CD14-positive monocyte (primary cell): Measurements from ENCODE around the gene PRKCA. TPM values are rescaled to one million over a fixed set of nuclear protein-coding genes. Genes with fewer than 3 reads are reported as not detected.

Experiments
- DNase-seq, 3 donors: peaks; one replicate each; pipeline ENCODE4 v3.0.0-alpha.2; 2011 to 2022
- H2AFZ ChIP-seq: 2 replicates; pipeline ENCODE4 v1.6.0; 2012; ENCODE audit warnings: mild to moderate bottlenecking, low read depth, low read length, inconsistent platforms; ENCODE audit not compliant: insufficient read depth, poor library complexity, severe bottlenecking
- H3K27ac ChIP-seq, 2 donors: 1 replicate in 1 of 2; 2 replicates in 1 of 2; pipeline ENCODE4 v1.5.1; 2012 to 2013; ENCODE audit warnings: low read length in 2 of 2, control low read depth in 1 of 2, inconsistent platforms in 1 of 2, low read depth in 1 of 2, mild to moderate bottlenecking in 1 of 2
- H3K27me3 ChIP-seq, 2 donors: one replicate each; pipeline versions ENCODE4 v1.6.0 to v1.6.1; 2011 to 2013; ENCODE audit warnings: low read length in 2 of 2; ENCODE audit not compliant: control insufficient read depth in 2 of 2, insufficient read depth in 2 of 2
- H3K36me3 ChIP-seq, 2 donors: replicated peaks in 1 of 2; 1 replicate in 1 of 2; 2 replicates in 1 of 2; pipeline versions ENCODE4 v1.5.1 to v1.6.1; 2012 to 2013; ENCODE audit warnings: low read length in 2 of 2, control low read depth in 1 of 2, inconsistent platforms in 1 of 2, mild to moderate bottlenecking in 1 of 2; ENCODE audit not compliant: insufficient read depth in 2 of 2, control insufficient read depth in 1 of 2
- H3K4me1 ChIP-seq, 2 donors: 1 replicate in 1 of 2; 2 replicates in 1 of 2; pipeline versions ENCODE4 v1.5.1 to v1.6.1; 2012 to 2013; ENCODE audit warnings: low read length in 2 of 2, control low read depth in 1 of 2, inconsistent platforms in 1 of 2, mild to moderate bottlenecking in 1 of 2, moderate library complexity in 1 of 2; ENCODE audit not compliant: insufficient read depth in 2 of 2, control insufficient read depth in 1 of 2
- H3K4me2 ChIP-seq: replicated peaks from 2 replicates; pipeline ENCODE3; 2012; ENCODE audit warnings: low read length, moderate library complexity, mild to moderate bottlenecking; ENCODE audit not compliant: poor library complexity, severe bottlenecking; ENCODE audit errors: extremely low read depth
- H3K4me3 ChIP-seq, 3 experiments: fragments of 200-600 bp in 1 of 3; sonication (generic) in 1 of 3; replicated peaks in 1 of 3; 1 replicate in 2 of 3; 2 replicates in 1 of 3; pipeline ENCODE4 v1.5.1; 2011 to 2013; ENCODE audit warnings: low read length in 3 of 3, mild to moderate bottlenecking in 3 of 3, control low read depth in 2 of 3, low read depth in 2 of 3, inconsistent platforms in 1 of 3, moderate library complexity in 1 of 3
- H3K79me2 ChIP-seq: 2 replicates; pipeline ENCODE4 v1.6.0; 2012; ENCODE audit warnings: mild to moderate bottlenecking, control low read depth, inconsistent platforms, low read length, moderate library complexity; ENCODE audit not compliant: insufficient read depth
- H3K9ac ChIP-seq: 2 replicates; pipeline ENCODE4 v1.6.0; 2017; ENCODE audit warnings: low read length, mild to moderate bottlenecking; ENCODE audit not compliant: insufficient read depth, poor library complexity, severe bottlenecking
- H3K9me3 ChIP-seq, 2 donors: replicated peaks in 1 of 2; 1 replicate in 1 of 2; 2 replicates in 1 of 2; pipeline versions ENCODE4 v1.5.1 to v1.6.1; 2012 to 2013; ENCODE audit warnings: low read length in 2 of 2, control low read depth in 1 of 2; ENCODE audit not compliant: control insufficient read depth in 1 of 2, insufficient read depth in 1 of 2
- H4K20me1 ChIP-seq: 2 replicates; pipeline ENCODE4 v1.6.0; 2012; ENCODE audit warnings: mild to moderate bottlenecking, low read length, control low read depth, moderate library complexity; ENCODE audit not compliant: insufficient read depth
- H3K27ac Mint-ChIP-seq, 7 donors: one replicate each; pipeline ENCODE4 v1.8.0; 2020; ENCODE audit warnings: mild to moderate bottlenecking in 7 of 7, mixed read lengths in 7 of 7, moderate library complexity in 6 of 7, inconsistent platforms in 2 of 7
- H3K27me3 Mint-ChIP-seq, 3 donors: one replicate each; pipeline ENCODE4 v1.8.0; 2021 to 2022; ENCODE audit warnings: low read depth in 3 of 3, mild to moderate bottlenecking in 3 of 3, mixed read lengths in 3 of 3, moderate library complexity in 3 of 3, inconsistent platforms in 1 of 3
- H3K36me3 Mint-ChIP-seq, 2 donors: one replicate each; pipeline ENCODE4 v1.8.0; 2020; ENCODE audit warnings: mixed read lengths in 2 of 2, inconsistent platforms in 1 of 2, mild to moderate bottlenecking in 1 of 2
- H3K4me1 Mint-ChIP-seq: one replicate; pipeline ENCODE4 v1.8.0; 2020; ENCODE audit warnings: mild to moderate bottlenecking, mixed read lengths
- H3K4me3 Mint-ChIP-seq, 2 donors: one replicate each; pipeline ENCODE4 v1.8.0; 2020; ENCODE audit warnings: mild to moderate bottlenecking in 2 of 2, mixed read lengths in 2 of 2, moderate library complexity in 1 of 2
- H3K9me3 Mint-ChIP-seq, 7 donors: one replicate each; pipeline ENCODE4 v1.8.0; 2020 to 2022; ENCODE audit warnings: mixed read lengths in 7 of 7, mild to moderate bottlenecking in 6 of 7, moderate library complexity in 6 of 7, inconsistent platforms in 2 of 7
- WGBS: methylation state at CpG from one replicate; pipeline ENCODE4 v1.1.5; 2013; ENCODE audit warnings: missing lambda C conversion rate; ENCODE audit not compliant: insufficient coverage; 5-methylcytosine and 5-hydroxymethylcytosine counted together
- intact Hi-C, 2 donors: fragments of 100-400 bp; cut with micrococcal nuclease; formaldehyde crosslinking; loops; one replicate each; pipeline versions ENCODE4 v1.15.0 to v1.15.1; 2023
- polyA plus RNA-seq, 3 donors: library from polyadenylated mRNA; depleted of rRNA in 1 of 3; unstranded in 2 of 3; stranded (reverse) in 1 of 3; fragments of 300-500 nt in 2 of 3; fragments of >200 nt in 1 of 3; fragmentation: Illumina TruSeq in 2 of 3; gene quantifications; 1 replicate in 2 of 3; 2 replicates in 1 of 3; pipeline ENCODE4 v1.2.3, GENCODE V29; 2012 to 2021
- TF ChIP-seq, protein P1 (sequence below): fragments of 200-600 bp; IDR thresholded peaks from one replicate; pipeline ENCODE4 v1.8.0; 2022; ENCODE audit warnings: antibody characterized with exemption, mild to moderate bottlenecking

PRKCA gene
- polyA plus RNA-seq, 3 donors = 0.22 to 7.1 (median 0.30) TPM

- peaks cover 8 to 24% of the 10 kb centered on the region in 2 donors for H3K36me3 Mint-ChIP-seq
- peak overlapping the region; percentile 83 to 96 (median 90) for H3K27ac Mint-ChIP-seq
- H3K27me3 Mint-ChIP-seq = no peaks in the 10 kb centered on the region
- Histone ChIP-seq H3K9ac (peak overlapping the region; percentile 23), H3K27me3 (no peaks in the 10 kb centered on the region), H3K4me2 (peak overlapping the region; percentile 56), H3K79me2 (peaks cover 61% of the 10 kb centered on the region), H3K4me3 (peak overlapping the region; percentile 36 to 72 (median 38)), H4K20me1 (no peaks in the 10 kb centered on the region), H2AFZ (peak overlapping the region; percentile 13), H3K4me1 (peaks cover 49 to 54% of the 10 kb centered on the region in 2 donors), H3K9me3 (peaks cover 0 to 3% of the 10 kb centered on the region in 2 donors), H3K36me3 (no peaks in the 10 kb centered on the region), H3K27ac (peak overlapping the region; percentile 53 to 74)
- intact Hi-C loops = loop anchor here in 1 of 2 donors (10.0 kb wide), 1 partner anchor 136 kb away; the partner anchor contains the start of gene PRKCA
- peaks cover 35% of the 10 kb centered on the region for H3K4me1 Mint-ChIP-seq
- peak in 2 of 3 donors; percentile 63 to 64 for DNase-seq
- peak overlapping the region; percentile 75 to 86 for H3K4me3 Mint-ChIP-seq
- H3K9me3 Mint-ChIP-seq = peaks cover 4 to 13% (median 9%) of the 10 kb centered on the region in 7 donors
- WGBS = 3% methylated on average over 5 of the region's 11 CpGs
- TF ChIP-seq, protein P1, sequence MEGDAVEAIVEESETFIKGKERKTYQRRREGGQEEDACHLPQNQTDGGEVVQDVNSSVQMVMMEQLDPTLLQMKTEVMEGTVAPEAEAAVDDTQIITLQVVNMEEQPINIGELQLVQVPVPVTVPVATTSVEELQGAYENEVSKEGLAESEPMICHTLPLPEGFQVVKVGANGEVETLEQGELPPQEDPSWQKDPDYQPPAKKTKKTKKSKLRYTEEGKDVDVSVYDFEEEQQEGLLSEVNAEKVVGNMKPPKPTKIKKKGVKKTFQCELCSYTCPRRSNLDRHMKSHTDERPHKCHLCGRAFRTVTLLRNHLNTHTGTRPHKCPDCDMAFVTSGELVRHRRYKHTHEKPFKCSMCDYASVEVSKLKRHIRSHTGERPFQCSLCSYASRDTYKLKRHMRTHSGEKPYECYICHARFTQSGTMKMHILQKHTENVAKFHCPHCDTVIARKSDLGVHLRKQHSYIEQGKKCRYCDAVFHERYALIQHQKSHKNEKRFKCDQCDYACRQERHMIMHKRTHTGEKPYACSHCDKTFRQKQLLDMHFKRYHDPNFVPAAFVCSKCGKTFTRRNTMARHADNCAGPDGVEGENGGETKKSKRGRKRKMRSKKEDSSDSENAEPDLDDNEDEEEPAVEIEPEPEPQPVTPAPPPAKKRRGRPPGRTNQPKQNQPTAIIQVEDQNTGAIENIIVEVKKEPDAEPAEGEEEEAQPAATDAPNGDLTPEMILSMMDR = no peak
Measured at GRCh38 chr17:66441101-66441661, 138.8 kb downstream of the PRKCA start.

- H2AFZ ChIP-seq = no peak overlapping the region
Measured at GRCh38 chr17:66443166-66443565, 140.8 kb downstream of the PRKCA start.

More at GRCh38 chr17:66443166-66443565, 140.8 kb downstream of the PRKCA start:
- H3K9ac ChIP-seq = no peak overlapping the region
- no peak for DNase-seq
- Mint-ChIP-seq H3K4me1 (peaks cover 40% of the 10 kb centered on the region), H3K27ac (no peak overlapping the region), H3K9me3 (peaks cover 4 to 13% (median 9%) of the 10 kb centered on the region in 7 donors), H3K27me3 (no peaks in the 10 kb centered on the region), H3K4me3 (no peak overlapping the region), H3K36me3 (peaks cover 8 to 24% of the 10 kb centered on the region in 2 donors)
- H3K36me3 ChIP-seq = no peaks in the 10 kb centered on the region
- peaks cover 0 to 3% of the 10 kb centered on the region in 2 donors for H3K9me3 ChIP-seq
- no peaks in the 10 kb centered on the region for H3K27me3 ChIP-seq
- H4K20me1 ChIP-seq = no peaks in the 10 kb centered on the region
- no peak overlapping the region for H3K27ac ChIP-seq
- H3K4me3 ChIP-seq = no peak overlapping the region
- TF ChIP-seq, protein P1 = no peak
- no CpG with 5 or more reads among the region's 2 CpGs for WGBS
- H3K4me1 ChIP-seq = peaks cover 29 to 34% of the 10 kb centered on the region in 2 donors
- H3K4me2 ChIP-seq = no peak overlapping the region
- intact Hi-C loops = loop anchor here in 1 of 2 donors (10.0 kb wide), 1 partner anchor 138 kb away; the partner anchor contains the start of gene PRKCA
- peaks cover 62% of the 10 kb centered on the region for H3K79me2 ChIP-seq
